Central memory CD8-positive, alpha-beta T cell (primary cell): Measurements from ENCODE around the gene TMEM191C.
"Not testable (repeated sequence)": the region's sequence is repeated elsewhere in the genome, so short reads cannot be mapped to it uniquely, and the experiment has no call there.

Experiments
- ATAC-seq: fragments of 150-1000 bp; cut with Tn5 transposase; replicated peaks from 2 replicates; pipeline ENCODE4 v1.10.0; 2022; ENCODE audit warnings: mild to moderate bottlenecking, moderate FRiP score, moderate number of reproducible peaks; ENCODE audit not compliant: poor library complexity, severe bottlenecking; ENCODE audit errors: extremely low read depth
- DNase-seq, 2 donors: peaks; one replicate each; pipeline ENCODE4 v3.0.0; 2021; ENCODE audit warnings: low spot score in 2 of 2
- H3K27ac Mint-ChIP-seq: one replicate; pipeline ENCODE4 v1.8.0; 2022; ENCODE audit warnings: low read depth, mild to moderate bottlenecking, moderate library complexity, mixed read lengths
- H3K27me3 Mint-ChIP-seq: one replicate; pipeline ENCODE4 v1.8.0; 2022; ENCODE audit warnings: mixed read lengths
- H3K36me3 Mint-ChIP-seq: one replicate; pipeline ENCODE4 v1.8.0; 2022; ENCODE audit warnings: mild to moderate bottlenecking, moderate library complexity, mixed read lengths; ENCODE audit not compliant: insufficient read depth
- H3K4me1 Mint-ChIP-seq: one replicate; pipeline ENCODE4 v1.8.0; 2022; ENCODE audit warnings: mixed read lengths
- H3K4me3 Mint-ChIP-seq: one replicate; pipeline ENCODE4 v1.8.0; 2022; ENCODE audit warnings: mild to moderate bottlenecking, moderate library complexity, mixed read lengths
- H3K9me3 Mint-ChIP-seq: one replicate; pipeline ENCODE4 v1.8.0; 2022; ENCODE audit warnings: mixed read lengths

Gene TMEM191C

DNA sequence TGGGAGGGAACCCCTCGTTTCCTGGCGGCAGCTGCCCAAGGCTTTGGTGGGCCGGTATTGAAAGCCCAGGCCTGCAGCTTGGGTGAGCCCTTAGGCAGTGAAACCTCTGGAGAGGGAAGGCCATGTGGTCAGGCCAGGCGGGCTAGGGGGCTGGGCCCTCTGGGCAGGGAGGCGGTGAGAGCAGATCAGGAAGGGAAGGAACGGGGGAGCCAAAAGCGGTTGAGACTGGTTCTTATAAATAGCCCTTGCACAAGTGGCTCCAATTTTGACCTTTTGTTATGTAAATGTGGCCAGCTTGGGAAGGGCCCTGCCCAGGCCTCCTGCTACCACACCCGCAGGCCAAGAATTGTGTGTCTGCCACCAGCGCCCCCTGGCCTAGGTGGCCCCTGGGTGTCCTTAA is 25.1 kb upstream of the TMEM191C start:
- not testable (repeated sequence) for H3K27me3 Mint-ChIP-seq, H3K9me3 Mint-ChIP-seq, ATAC-seq, H3K36me3 Mint-ChIP-seq, DNase-seq, H3K27ac Mint-ChIP-seq, H3K4me3 Mint-ChIP-seq, H3K4me1 Mint-ChIP-seq

DNA sequence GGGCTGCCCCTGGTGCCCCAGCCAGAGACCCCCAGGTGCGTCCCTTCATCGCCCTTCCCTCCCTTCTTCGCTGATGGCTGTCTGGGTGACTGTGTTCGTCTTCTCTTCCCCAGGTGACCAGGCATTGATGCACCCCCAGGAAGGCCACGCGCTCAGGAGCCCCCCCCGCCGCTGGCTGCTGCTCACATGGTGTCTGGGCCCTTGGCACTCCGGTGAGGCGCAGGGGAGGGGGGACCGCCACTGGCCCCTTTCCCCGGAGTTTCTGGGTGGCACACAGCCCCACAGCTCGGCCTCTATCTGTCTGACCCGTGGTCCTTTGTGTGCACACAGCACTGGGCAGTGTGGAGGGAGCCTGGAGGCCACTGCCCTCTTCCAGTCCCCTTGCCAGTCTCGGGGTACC is 24.5 kb upstream of the TMEM191C start:
- H3K4me3 Mint-ChIP-seq, DNase-seq, H3K36me3 Mint-ChIP-seq, H3K9me3 Mint-ChIP-seq, H3K4me1 Mint-ChIP-seq, ATAC-seq, H3K27me3 Mint-ChIP-seq, H3K27ac Mint-ChIP-seq: not testable (repeated sequence)

DNA sequence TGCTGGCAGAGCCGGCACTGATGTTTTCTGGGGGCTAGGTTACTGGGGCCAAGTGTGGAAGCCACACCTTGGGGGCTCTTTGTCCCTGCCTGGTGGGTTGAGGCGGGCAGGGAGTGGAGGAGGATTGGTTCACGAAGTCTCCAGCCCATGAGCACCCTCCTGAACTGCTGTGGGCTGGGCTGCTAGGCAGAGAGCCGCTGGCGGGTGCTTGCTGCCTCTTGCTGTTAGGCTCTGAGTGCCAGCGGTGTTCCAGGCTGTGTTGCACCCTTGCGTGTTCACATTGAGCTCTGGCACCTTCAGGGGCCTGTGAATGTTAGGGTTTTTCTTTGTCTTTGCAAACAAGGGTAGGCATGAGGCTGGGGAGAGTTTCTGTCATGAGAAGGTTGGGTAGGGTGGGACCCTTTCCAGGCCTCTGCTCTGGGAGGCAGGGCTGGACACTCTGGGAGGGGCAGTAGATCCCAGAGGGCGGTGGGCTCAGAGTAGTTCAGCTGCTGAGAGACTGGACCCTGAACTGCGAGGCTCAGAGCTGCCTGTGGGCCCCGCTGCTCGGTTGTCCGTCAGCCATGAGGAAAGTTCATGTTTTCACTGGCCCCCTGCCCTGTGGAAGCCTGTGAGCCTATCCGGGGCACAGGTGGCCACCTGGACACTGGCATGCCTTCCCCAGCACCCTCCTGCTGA is 24.0 kb upstream of the TMEM191C start:
- Mint-ChIP-seq H3K27ac (no peak overlapping the region), H3K4me3 (no peak overlapping the region), H3K36me3 (peaks cover 9% of the 10 kb centered on the region), H3K4me1 (no peaks in the 10 kb centered on the region), H3K9me3 (no peaks in the 10 kb centered on the region), H3K27me3 (no peaks in the 10 kb centered on the region)
- peak in 1 of 2 donors; percentile 7 for DNase-seq
- ATAC-seq = no peak

DNA sequence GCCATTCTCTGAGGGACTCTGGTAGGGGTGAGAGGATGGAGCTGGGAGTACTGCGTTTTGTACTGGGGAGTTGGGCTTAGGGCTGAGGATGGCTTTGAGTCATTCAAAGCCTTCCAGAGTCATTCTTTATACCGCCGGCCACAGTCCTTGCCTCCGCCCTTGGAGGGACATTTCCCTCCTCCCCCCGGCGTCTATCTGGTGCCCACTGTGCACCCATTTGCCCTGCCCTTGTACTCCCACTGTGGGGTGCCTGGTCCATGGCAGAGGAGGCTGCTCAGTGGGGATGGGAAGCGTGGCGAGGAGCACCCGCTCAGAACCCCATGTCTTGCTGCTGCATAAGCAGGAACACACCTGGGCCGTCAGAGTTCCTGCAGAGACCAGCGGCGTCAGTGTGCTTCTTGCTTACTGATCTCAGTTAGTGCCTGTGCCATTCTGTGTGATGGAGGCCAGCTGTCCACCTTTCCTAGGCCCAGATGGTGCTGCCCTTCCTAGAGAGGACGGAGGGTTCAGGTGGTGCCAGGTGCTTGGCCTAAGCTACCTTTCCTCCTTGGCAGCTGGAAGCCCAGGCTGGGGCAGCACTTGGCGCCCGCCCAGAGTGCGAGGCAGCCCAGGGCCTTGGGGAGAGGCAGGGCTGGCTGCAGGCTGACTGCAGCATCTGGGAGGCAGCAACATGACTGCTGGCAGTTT is 23.3 kb upstream of the TMEM191C start:
- DNase-seq = peak in 1 of 2 donors; percentile 7
- no peak for ATAC-seq
- Mint-ChIP-seq H3K4me1 (no peaks in the 10 kb centered on the region), H3K4me3 (no peak overlapping the region), H3K36me3 (peaks cover 9% of the 10 kb centered on the region), H3K27ac (no peak overlapping the region), H3K27me3 (no peaks in the 10 kb centered on the region), H3K9me3 (no peaks in the 10 kb centered on the region)

DNA sequence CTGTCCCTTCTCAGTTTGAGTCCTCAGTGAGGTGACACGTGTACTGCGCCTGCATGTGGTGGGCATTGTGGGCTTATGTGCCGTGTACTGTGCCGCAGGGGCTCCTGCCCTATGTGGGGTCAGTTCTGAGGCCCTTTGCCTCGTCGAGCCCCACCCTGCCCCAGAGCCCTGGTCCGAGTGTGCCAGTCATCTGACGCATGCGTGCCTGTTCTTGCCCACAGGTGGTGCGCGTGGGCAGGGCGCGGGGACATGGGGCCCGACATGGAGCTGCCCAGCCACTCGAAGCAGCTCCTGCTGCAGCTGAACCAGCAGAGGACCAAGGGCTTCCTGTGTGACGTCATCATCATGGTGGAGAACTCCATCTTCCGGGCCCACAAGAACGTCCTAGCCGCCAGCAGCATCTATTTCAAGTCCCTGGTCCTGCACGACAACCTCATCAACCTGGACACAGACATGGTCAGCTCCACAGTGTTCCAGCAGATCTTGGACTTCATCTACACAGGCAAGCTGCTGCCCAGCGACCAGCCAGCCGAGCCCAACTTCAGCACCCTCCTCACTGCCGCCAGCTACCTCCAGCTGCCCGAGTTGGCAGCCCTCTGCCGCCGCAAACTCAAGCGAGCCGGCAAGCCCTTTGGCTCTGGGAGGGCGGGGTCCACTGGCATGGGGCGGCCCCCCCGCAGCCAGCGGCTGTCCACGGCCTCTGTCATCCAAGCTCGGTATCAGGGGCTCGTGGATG is 22.3 kb upstream of the TMEM191C start:
- no peaks in the 10 kb centered on the region for H3K27me3 Mint-ChIP-seq
- DNase-seq = peak in 1 of 2 donors; percentile 8
- no peaks in the 10 kb centered on the region for H3K4me1 Mint-ChIP-seq
- no peaks in the 10 kb centered on the region for H3K9me3 Mint-ChIP-seq
- H3K4me3 Mint-ChIP-seq = no peak overlapping the region
- H3K27ac Mint-ChIP-seq = no peak overlapping the region
- ATAC-seq = no peak
- H3K36me3 Mint-ChIP-seq = peaks cover 9% of the 10 kb centered on the region

DNA sequence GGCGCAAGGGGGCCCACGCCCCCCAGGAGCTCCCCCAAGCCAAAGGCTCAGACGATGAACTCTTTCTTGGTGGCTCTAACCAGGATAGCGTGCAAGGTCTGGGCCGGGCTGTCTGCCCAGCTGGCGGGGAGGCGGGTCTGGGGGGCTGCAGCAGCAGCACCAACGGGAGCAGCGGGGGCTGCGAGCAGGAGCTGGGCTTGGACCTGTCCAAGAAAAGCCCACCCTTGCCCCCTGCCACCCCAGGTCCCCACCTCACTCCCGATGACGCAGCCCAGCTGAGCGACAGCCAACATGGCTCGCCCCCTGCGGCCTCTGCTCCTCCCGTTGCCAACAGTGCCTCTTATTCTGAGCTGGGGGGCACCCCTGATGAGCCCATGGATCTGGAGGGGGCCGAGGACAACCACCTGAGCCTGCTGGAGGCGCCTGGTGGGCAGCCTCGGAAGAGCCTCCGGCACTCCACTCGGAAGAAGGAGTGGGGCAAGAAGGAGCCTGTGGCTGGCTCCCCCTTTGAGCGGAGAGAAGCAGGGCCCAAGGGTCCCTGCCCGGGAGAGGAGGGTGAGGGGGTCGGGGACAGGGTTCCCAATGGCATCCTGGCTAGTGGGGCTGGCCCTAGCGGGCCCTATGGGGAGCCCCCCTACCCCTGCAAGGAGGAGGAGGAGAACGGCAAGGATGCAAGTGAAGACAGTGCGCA is 21.6 kb upstream of the TMEM191C start:
- Mint-ChIP-seq H3K4me1 (no peaks in the 10 kb centered on the region), H3K27ac (no peak overlapping the region), H3K4me3 (no peak overlapping the region), H3K27me3 (no peaks in the 10 kb centered on the region), H3K36me3 (peaks cover 9% of the 10 kb centered on the region), H3K9me3 (no peaks in the 10 kb centered on the region)
- DNase-seq = no peak
- no peak for ATAC-seq

DNA sequence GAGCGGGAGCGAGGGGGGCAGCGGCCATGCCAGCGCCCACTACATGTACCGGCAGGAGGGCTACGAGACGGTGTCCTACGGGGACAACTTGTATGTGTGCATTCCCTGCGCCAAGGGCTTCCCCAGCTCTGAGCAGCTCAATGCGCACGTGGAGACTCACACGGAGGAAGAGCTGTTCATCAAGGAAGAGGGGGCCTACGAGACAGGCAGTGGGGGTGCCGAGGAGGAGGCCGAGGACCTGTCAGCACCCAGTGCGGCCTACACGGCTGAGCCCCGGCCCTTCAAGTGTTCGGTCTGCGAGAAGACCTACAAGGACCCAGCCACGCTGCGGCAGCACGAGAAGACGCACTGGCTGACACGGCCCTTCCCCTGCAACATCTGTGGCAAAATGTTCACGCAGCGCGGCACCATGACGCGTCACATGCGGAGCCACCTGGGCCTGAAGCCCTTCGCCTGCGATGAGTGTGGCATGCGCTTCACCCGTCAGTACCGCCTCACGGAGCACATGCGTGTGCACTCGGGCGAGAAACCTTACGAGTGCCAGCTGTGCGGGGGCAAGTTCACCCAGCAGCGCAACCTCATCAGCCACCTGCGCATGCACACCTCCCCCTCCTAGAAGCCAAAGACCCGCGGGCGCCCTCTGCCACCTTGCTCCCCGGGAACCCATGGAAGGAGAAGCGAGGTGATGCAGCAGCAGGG is 20.9 kb upstream of the TMEM191C start:
- peaks cover 9% of the 10 kb centered on the region for H3K36me3 Mint-ChIP-seq
- no peak for ATAC-seq
- DNase-seq = peak in 1 of 2 donors; percentile 7

DNA sequence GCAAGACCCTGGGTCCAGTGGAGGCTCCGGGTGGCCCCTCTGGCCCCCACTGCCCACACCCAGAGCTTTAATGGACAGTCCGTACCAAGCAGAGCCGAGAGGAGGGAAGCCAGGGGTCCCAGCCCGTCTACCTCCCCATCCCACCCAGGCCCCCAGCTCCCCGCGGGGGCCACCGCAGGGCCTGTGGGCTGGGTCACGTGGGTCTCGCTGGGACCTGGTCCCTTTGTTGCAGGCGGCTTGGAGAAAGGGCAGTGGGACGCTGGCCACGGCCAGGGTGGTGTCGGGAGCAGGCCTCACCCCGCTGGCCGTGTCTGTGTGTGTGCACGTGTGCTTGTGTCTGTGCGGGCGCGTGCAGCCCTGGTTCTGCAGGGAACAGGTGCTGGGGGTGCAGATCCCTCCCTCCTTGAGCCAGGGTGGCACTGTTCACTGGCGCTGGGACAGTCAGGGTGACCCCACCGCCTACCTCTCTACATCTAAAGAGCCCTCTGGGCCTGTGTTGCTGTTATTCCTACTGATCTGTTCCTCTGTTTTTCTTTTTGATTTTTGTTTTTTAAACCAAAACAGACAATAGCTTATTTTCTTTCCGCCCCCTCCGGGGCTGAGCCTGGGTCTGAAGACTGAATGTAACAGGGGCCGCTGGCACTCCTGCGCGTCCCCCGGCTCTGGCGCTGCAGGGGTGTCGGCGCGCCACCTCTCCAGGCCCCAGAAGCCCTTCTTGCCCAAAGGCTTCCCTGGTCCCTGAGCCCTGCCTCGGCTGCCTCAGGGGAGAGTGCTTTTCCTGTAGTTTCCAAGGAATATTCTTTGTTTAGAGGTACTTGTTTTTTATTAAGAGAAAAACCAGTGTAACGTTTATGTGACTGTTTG is 20.1 kb upstream of the TMEM191C start:
- ATAC-seq (no peak), DNase-seq (peak in 1 of 2 donors; percentile 8)
- H3K27ac Mint-ChIP-seq = no peak overlapping the region
- no peak overlapping the region for H3K4me3 Mint-ChIP-seq
- H3K9me3 Mint-ChIP-seq = no peaks in the 10 kb centered on the region
- peaks cover 9% of the 10 kb centered on the region for H3K36me3 Mint-ChIP-seq
- no peaks in the 10 kb centered on the region for H3K4me1 Mint-ChIP-seq
- H3K27me3 Mint-ChIP-seq = no peaks in the 10 kb centered on the region

More for the DNA sequence above, 20.9 kb upstream of the TMEM191C start:
- Mint-ChIP-seq H3K9me3 (no peaks in the 10 kb centered on the region), H3K27me3 (no peaks in the 10 kb centered on the region), H3K4me3 (no peak overlapping the region), H3K4me1 (no peaks in the 10 kb centered on the region), H3K27ac (no peak overlapping the region)

DNA sequence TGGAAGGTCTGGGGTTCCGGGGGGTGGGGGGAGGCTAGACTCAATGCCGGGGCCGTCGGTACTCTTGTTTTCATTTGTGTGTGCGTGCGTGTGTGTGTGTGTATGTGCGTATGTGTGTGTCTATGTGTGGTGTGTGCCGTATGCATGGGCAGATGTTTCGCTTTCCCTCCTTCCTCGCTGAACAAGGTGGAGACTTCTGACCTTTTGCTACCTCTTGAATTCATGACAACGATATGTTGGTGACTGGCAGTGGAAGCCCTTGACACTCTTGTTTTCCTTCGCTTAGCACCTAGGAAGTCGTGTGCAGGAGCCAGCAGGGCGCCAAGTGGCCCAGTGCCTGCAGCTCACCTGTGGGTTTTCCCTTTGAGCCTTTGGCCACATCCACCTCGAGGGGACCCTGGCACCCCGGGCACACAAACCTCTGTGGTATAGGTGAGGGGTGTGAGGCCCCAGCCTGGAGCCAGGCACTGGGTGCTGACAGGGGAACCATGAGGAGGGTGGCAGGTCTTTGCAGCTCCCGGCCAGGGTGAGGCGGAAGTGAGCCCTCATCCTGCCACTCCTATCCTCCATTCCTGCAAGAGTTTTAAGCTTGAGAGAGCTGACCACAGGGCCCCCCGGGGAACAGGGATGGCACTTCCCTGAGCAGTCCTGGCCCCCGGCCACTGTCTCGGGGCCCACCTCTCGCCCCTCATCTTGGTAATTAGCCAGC is 19.3 kb upstream of the TMEM191C start:
- Mint-ChIP-seq H3K4me3 (no peak overlapping the region), H3K27ac (peak overlapping the region; percentile 35), H3K27me3 (no peaks in the 10 kb centered on the region), H3K9me3 (no peaks in the 10 kb centered on the region), H3K4me1 (no peaks in the 10 kb centered on the region), H3K36me3 (peaks cover 9% of the 10 kb centered on the region)
- no peak for ATAC-seq
- DNase-seq = peak in 1 of 2 donors; percentile 6

DNA sequence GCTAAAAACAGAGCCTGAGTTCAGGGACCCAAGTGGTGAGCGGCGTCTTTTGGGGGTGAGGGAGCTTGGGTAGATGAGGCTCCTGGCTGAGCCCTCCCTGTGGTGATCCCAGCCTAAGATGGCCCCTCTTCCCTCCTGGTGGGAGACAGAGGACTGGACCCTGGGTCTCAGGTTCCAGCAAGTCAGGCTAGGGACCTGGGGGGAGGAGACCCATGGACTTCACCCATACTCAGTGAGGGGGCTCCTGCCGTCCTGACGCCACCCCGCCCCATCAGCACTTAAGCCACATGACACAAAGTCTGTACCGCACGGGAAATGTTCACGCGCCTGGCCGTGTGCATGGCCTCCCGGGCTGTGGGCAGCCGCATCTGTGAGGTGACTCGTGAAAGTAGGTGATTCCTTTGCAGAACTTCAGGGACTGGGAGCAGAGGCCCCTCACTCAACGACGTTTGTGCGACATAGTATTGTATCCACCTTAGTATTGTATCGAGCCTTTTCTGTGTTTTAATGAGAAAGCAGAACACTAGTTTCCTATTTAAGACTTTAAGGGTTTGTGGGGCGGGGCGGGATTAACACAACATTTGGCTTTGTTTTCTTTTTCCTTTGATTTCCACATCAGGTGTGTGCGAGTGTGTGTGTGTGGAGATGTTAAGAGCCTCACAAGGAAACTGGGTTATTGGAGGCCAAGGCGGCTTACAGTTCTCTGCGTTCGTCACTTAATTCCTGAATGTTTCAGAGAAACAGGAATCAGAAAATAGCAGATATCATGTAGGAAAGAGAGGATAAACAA is 18.4 kb upstream of the TMEM191C start:
- ATAC-seq = no peak
- H3K36me3 Mint-ChIP-seq = peaks cover 7% of the 10 kb centered on the region
- no peak for DNase-seq
- no peak overlapping the region for H3K27ac Mint-ChIP-seq
- no peaks in the 10 kb centered on the region for H3K9me3 Mint-ChIP-seq
- no peak overlapping the region for H3K4me3 Mint-ChIP-seq
- no peaks in the 10 kb centered on the region for H3K27me3 Mint-ChIP-seq
- H3K4me1 Mint-ChIP-seq = no peaks in the 10 kb centered on the region
